ENCODE data around the gene PDHB.
"Not testable (repeated sequence)": the region's sequence is repeated elsewhere in the genome, so short reads cannot be mapped to it uniquely, and the experiment has no call there.

DNA sequence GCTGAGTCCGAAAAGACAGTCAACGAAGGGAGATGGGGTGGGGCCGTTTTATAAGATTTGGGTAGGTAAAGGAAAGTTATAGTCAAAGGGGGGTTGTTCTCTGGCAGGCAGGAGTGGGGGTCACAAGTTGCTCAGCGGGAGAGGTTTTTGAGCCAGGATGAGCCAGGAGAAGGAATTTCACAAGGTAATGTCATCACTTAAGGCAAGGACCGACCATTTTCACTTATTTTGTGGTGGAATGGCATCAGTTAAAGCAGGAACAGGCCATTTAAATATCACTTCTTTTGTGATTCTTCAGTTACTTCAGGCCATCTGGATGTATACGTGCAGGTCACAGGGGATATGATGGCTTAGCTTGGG, 7.3 kb upstream of the PDHB start:
- TF ChIP-seq CTCF (IDR thresholded peaks at IDR 0.05; ENCODE audit: low read length); EZH2 (optimal IDR thresholded peaks at IDR 0.05; ENCODE audit: low read depth, low read length): not testable (repeated sequence)
